Large intestine (tissue), 3 donors: ENCODE data around the gene SLC25A1. TPM values are rescaled to one million over a fixed set of nuclear protein-coding genes. Genes with fewer than 3 reads are reported as not detected.

ENCODE experiments used
- DNase-seq, 2 donors: peaks; one replicate each; pipeline versions ENCODE4 v3.0.0 to v3.0.0-alpha.2; 2013
- H3K27ac ChIP-seq: one replicate; pipeline ENCODE4 v1.5.1; 2013; ENCODE audit warnings: low read length
- H3K27me3 ChIP-seq: 2 replicates; pipeline ENCODE4 v1.6.1; 2013; ENCODE audit warnings: low read length; ENCODE audit not compliant: control insufficient read depth, insufficient read depth
- H3K36me3 ChIP-seq: 2 replicates; pipeline ENCODE4 v1.6.1; 2013; ENCODE audit warnings: low read length; ENCODE audit not compliant: control insufficient read depth, insufficient read depth
- H3K4me1 ChIP-seq: one replicate; pipeline ENCODE4 v1.6.1; 2013; ENCODE audit warnings: low read length; ENCODE audit not compliant: control insufficient read depth, insufficient read depth
- H3K4me3 ChIP-seq: one replicate; pipeline ENCODE4 v1.5.1; 2013; ENCODE audit warnings: low read length
- H3K9me3 ChIP-seq: one replicate; pipeline ENCODE4 v1.6.1; 2013; ENCODE audit warnings: mild to moderate bottlenecking, low read depth, low read length, moderate library complexity; ENCODE audit not compliant: control insufficient read depth
- WGBS: methylation state at CpG from one replicate; pipeline ENCODE4 v1.1.5; 2013; ENCODE audit warnings: low lambda C conversion rate; ENCODE audit not compliant: insufficient coverage; 5-methylcytosine and 5-hydroxymethylcytosine counted together
- polyA plus RNA-seq: library from polyadenylated mRNA; unstranded; fragments of 120-200 nt; gene quantifications from one replicate; pipeline ENCODE4 v1.2.1, GENCODE V29; 2013

The SLC25A1 gene
- polyA plus RNA-seq, 1 donor, result 164 TPM

DNA sequence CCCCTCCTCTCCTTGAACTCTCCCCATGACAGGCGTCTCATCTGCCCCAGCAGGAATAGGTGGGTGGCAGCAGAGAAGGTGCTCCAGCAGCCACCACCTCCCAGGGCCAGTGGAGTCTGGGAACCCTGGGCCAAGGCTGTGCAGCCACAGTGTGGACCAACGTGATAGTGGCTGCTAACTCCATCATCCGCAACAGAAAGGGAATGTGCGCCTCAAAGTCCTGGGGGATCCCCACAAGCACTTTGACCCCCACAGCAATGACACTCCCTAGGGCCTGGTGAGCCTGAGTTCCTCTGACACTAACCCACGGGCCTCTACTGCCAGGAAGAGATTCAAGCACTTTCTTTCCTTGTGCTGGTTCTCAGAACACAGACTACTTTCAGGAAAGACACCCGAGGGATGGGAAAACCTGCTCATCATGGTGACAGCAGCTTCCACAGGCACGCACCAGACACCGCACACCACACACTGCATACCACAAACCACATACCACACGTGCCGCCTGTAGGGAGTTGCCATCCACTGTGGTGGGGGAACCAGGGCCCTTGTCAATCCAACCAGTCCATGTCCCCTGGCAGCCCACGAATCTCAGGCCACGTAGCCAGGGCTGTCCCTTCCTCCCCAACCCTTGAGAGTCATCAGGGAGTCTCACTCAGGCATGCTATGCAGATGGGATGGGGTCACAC is 3.4 kb upstream of the SLC25A1 start:
- H3K36me3 ChIP-seq, result peaks cover 2% of the 10 kb centered on the region
- H3K4me1 ChIP-seq, result peaks cover 24% of the 10 kb centered on the region
- no CpG with 5 or more reads among the region's 12 CpGs for WGBS
- no peak overlapping the region for H3K4me3 ChIP-seq
- H3K27ac ChIP-seq, result no peak overlapping the region
- H3K9me3 ChIP-seq, result no peaks in the 10 kb centered on the region
- H3K27me3 ChIP-seq, result no peaks in the 10 kb centered on the region
- DNase-seq, result no peak

DNA sequence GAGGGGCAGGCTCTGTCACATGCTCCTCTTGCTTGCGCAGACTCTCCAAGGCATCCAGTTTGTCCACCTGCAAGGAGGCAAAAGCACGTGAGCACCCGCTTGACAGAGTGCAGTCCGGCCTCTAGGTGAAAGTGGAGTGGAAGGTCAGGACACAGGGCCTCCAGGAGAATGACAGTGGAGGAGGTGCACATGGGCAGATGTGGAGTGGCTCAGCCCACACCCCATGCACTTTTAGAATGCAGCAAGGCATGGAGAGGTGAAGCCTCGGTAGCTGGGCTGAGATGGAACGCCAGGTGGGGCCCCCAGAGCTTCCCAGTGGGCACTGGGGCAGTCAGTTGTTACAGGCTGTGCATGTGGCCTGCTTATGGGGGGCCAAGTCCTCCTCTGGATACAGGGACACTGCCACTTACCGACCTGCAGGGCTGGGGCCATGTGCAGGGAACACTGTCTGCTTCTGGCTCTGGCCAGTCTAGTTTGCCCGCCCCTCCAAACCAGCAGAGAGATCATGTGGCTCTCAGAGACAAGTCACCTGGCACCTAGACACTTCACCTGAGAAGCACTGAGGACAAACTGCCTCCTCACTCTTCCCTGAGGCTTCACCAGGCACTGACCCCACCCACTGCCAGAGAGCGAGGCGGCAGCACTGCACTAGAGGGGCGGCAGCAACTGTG is 2.3 kb upstream of the SLC25A1 start:
- Histone ChIP-seq H3K4me3 (no peak overlapping the region), H3K27ac (no peak overlapping the region), H3K9me3 (no peaks in the 10 kb centered on the region), H3K4me1 (peaks cover 33% of the 10 kb centered on the region), H3K36me3 (peaks cover 13% of the 10 kb centered on the region), H3K27me3 (no peaks in the 10 kb centered on the region)
- no peak for DNase-seq
- no CpG with 5 or more reads among the region's 11 CpGs for WGBS

DNA sequence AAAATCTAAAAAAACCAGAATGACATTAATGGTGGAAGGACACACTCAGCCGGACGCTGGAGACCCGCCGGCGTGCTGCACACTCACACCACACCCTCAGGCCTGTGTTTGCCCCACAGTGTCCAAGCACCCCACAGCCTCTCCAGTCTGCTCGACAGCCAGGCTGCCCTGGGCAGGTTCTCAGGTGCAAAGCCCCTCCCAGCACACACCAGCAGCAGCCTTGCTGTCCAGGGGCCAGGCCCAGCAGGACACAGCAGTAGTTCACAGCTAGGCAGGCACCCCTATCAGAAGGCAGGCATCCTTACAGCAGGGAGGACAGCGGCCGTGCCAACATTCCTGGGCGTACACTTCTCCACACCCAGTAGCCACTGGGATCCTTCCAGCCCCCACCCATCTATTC is 1.7 kb upstream of the SLC25A1 start:
- peaks cover 19% of the 10 kb centered on the region for H3K36me3 ChIP-seq
- H3K9me3 ChIP-seq, result no peaks in the 10 kb centered on the region
- peak overlapping the region; percentile 96 for H3K27ac ChIP-seq
- H3K4me1 ChIP-seq, result peaks cover 40% of the 10 kb centered on the region
- H3K4me3 ChIP-seq, result no peak overlapping the region
- H3K27me3 ChIP-seq, result no peaks in the 10 kb centered on the region
- DNase-seq, result no peak
- no CpG with 5 or more reads among the region's 9 CpGs for WGBS

DNA sequence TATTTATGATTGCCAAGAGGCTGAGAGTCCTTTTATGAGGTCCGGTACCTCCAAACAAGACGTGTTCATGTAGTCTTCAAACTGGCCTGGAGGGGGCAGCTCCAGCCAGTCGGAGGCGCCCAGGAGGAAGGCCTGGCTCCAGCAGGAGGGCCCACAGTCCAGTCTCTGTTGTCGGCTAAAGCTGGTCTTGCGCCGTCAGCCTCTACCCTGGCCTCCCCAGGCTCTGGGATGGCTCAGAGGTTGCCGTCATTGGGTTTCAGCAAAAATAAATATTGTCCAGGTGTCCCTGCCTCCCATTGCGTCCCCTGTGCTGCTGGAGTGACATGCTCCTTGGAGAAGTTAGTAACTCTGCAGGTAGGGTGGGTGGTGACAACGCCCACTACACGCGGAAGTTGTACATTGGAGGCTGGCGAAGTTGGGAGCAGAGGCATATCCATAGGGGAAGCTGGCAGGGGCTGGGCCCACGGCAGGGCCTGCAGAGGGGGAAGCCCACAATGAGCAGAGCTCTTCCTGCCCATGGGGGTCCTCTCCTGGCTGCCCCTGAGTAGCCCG is 1.0 kb upstream of the SLC25A1 start:
- no peaks in the 10 kb centered on the region for H3K9me3 ChIP-seq
- WGBS, result no CpG with 5 or more reads among the region's 15 CpGs
- peaks cover 41% of the 10 kb centered on the region for H3K4me1 ChIP-seq
- H3K27ac ChIP-seq, result peak overlapping the region; percentile 96
- peaks cover 26% of the 10 kb centered on the region for H3K36me3 ChIP-seq
- peak; percentile 86 to 90 for DNase-seq
- no peaks in the 10 kb centered on the region for H3K27me3 ChIP-seq
- peak overlapping the region; percentile 68 for H3K4me3 ChIP-seq

DNA sequence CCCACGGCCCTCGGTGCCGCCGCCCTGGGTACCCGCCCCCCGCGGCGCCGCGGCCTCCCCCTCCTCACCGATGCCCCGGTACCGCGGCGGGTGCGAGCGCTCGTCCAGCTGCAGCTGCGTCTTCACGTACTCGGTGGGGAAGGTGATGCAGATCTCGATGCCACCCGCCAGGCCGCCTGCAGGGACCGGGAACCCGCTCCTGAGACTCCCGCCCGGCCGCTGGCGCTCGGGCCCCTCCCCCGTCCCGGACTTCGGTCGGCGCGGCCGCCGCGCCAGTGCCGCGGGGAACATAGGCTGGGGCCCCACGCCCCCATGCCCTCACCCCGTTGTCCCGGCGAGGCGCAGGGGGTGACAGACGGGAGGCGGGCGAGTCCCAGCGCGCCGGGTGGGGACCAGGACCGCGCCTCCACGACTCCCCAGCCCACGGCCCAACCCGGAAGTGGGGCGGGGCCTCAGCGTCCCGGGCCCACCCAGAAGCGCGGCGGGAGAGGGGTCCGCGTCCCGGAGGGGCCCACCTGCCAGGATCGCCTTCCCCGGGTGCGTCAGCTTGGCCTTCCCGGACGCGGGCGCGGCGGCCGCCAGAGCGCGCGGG is 375 bp downstream of the SLC25A1 start:
- DNase-seq, result peak; percentile 84 to 91
- peak overlapping the region; percentile 91 for H3K27ac ChIP-seq
- peaks cover 53% of the 10 kb centered on the region for H3K4me1 ChIP-seq
- H3K4me3 ChIP-seq, result peak overlapping the region; percentile 65
- WGBS, result no CpG with 5 or more reads among the region's 80 CpGs
- H3K36me3 ChIP-seq, result peaks cover 30% of the 10 kb centered on the region
- no peaks in the 10 kb centered on the region for H3K27me3 ChIP-seq
- no peaks in the 10 kb centered on the region for H3K9me3 ChIP-seq

DNA sequence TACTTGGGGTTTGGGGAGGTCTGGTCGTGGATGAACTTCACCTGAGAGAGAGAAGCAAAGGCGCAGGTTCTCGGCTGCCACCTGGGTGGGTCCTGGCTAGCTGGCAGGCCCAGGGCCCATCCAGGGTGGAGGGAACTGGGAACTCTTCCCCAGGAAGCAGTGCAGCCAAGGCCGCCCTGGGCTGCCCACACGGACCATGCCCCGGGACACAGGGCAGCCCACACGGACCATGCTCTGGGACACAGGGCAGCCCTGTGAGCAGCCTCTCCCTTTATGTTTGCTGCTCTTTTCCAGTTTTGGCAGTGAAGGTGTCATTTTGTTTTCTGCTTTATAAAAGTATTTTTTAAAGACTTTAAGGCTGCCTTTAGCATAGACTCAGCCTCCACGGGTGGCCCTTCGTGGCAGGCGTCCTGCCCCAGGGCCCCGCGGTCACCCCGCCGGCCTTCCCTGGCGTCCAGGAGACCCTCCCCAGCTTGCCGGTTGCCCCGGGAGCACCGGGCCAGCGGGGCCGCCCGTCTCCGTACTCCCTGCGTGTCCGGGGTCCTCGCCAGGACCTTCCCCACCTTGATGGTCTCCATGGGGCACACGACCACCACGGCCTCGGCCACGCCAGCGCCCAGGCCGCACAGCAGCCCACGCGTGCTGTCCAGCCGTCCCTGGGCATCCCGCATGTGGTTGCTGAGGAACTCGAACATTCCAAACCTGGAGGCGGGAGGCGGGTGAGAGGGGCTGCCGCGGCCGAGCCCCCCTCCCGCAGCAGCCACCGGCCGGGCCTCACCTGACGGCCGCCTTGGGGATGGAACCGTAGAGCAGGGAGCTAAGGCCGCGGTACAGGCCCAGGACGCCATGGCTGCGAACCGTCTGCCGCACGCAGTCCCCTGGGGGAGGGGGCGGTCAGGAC is 1.1 kb downstream of the SLC25A1 start:
- Histone ChIP-seq H3K4me3 (peak overlapping the region; percentile 65), H3K9me3 (no peaks in the 10 kb centered on the region), H3K36me3 (peaks cover 30% of the 10 kb centered on the region), H3K27ac (peak overlapping the region; percentile 91), H3K27me3 (no peaks in the 10 kb centered on the region), H3K4me1 (peaks cover 59% of the 10 kb centered on the region)
- DNase-seq, result peak in 1 of 2 donors; percentile 44
- no CpG with 5 or more reads among the region's 55 CpGs for WGBS

DNA sequence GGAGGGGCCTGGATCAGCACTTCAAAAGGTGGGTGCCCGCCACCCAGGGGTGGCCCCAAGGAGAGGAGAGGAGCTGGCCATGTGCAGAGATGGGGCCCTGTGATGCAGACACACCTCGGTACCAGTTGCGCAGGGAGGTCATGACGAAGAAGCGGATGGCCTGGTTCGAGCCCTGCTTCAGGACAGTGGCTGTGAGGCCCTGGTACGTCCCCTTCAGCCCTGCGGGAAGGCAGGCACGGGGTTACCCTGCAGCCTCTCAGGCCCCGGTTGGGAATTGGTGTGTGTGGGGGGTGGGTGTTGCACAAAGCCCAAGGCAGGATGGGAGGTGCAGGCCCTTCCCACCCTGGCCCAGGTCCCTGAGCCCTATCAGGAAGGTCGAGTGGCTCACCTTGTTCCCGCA is 1.8 kb downstream of the SLC25A1 start:
- H3K27me3 ChIP-seq, result no peaks in the 10 kb centered on the region
- DNase-seq, result no peak
- no peak overlapping the region for H3K27ac ChIP-seq
- H3K36me3 ChIP-seq, result peaks cover 30% of the 10 kb centered on the region
- H3K4me1 ChIP-seq, result peaks cover 59% of the 10 kb centered on the region
- peak overlapping the region; percentile 65 for H3K4me3 ChIP-seq
- no CpG with 5 or more reads among the region's 12 CpGs for WGBS
- H3K9me3 ChIP-seq, result no peaks in the 10 kb centered on the region

DNA sequence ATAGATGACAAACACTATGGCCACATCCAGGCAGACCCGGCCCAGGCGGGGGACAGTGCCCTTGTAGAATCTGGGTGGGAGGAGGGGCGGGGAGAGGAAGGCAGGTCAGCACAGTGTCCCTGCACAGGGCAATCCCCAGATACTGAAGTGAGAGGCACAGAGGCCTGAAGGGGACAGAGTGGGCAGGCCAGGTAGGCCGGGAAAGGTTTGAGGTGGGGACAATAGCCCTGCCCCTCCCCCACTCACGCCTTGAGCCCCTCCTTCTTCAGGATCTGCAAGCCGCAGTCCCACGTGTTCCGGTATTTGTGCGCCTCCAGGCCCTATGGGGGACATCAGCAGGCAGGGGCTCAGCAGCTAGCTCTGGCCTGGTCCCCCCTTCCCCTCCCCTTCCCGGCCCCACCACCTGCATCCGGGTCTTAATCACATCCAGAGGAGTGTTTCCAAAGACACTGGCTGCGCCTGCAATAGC is 2.3 kb downstream of the SLC25A1 start:
- DNase-seq, result peak in 1 of 2 donors; percentile 4
- no peak overlapping the region for H3K4me3 ChIP-seq

DNA sequence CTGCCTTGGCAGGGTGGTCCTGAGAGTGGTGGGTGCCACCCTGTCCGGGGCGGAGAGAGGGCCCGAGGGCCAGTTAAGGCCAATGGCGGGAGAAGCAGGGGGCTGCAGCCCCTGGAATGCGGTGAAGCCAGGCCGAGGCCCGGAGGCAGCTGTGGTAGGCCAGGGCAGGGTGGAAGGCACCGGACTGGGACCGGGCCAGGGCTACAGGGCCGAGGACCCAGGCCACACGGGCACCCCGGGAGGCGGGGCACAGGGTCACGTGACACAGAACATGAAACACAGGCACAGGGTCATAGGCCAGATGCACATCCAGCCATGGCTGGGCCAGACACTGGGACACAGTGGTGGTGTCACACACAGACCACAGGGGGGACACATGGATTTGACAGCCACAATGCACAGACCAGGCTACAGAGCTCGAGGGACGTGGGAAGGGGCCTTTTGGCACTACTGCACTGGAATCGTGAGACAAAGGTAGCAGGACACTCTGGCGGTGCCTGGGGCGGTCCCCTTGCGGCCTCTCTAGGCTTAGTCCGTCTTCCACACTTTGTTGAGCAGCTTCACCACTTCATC is 2.8 kb downstream of the SLC25A1 start:
- no peak for DNase-seq
- no CpG with 5 or more reads among the region's 21 CpGs for WGBS
- H3K27ac ChIP-seq, result no peak overlapping the region
- peaks cover 30% of the 10 kb centered on the region for H3K36me3 ChIP-seq
- peaks cover 62% of the 10 kb centered on the region for H3K4me1 ChIP-seq
- no peaks in the 10 kb centered on the region for H3K9me3 ChIP-seq
- no peaks in the 10 kb centered on the region for H3K27me3 ChIP-seq
- H3K4me3 ChIP-seq, result no peak overlapping the region

More for the DNA sequence above, 2.3 kb downstream of the SLC25A1 start:
- no CpG with 5 or more reads among the region's 12 CpGs for WGBS
- peaks cover 59% of the 10 kb centered on the region for H3K4me1 ChIP-seq
- H3K27ac ChIP-seq, result no peak overlapping the region
- H3K27me3 ChIP-seq, result no peaks in the 10 kb centered on the region
- H3K9me3 ChIP-seq, result no peaks in the 10 kb centered on the region
- peaks cover 30% of the 10 kb centered on the region for H3K36me3 ChIP-seq
